Liver (tissue), 9 donors: ENCODE measurements around the gene TRIM16. TPM values are rescaled to one million over a fixed set of nuclear protein-coding genes. Genes with fewer than 3 reads are reported as not detected.
"Not testable (repeated sequence)": the region's sequence is repeated elsewhere in the genome, so short reads cannot be mapped to it uniquely, and the experiment has no call there.

Experiments used
- DNase-seq: peaks from one replicate; pipeline ENCODE4 v3.0.0-alpha.2; 2017; ENCODE audit warnings: low spot score
- H3K27ac ChIP-seq, 2 donors: one replicate each; pipeline ENCODE4 v1.7.0; 2013; ENCODE audit warnings: inconsistent platforms in 2 of 2, low read length in 2 of 2, control low read depth in 1 of 2, low read depth in 1 of 2, mild to moderate bottlenecking in 1 of 2
- H3K27me3 ChIP-seq, 4 donors: one replicate each; pipeline versions ENCODE4 v1.6.1 to v1.7.0; 2013; ENCODE audit warnings: low read length in 3 of 4, inconsistent platforms in 1 of 4, mild to moderate bottlenecking in 1 of 4, moderate library complexity in 1 of 4; ENCODE audit not compliant: control insufficient read depth in 4 of 4, insufficient read depth in 4 of 4
- H3K36me3 ChIP-seq, 4 donors: one replicate each; pipeline versions ENCODE4 v1.6.1 to v1.7.0; 2013; ENCODE audit warnings: low read length in 3 of 4, mild to moderate bottlenecking in 3 of 4, low read depth in 1 of 4, moderate library complexity in 1 of 4; ENCODE audit not compliant: control insufficient read depth in 4 of 4, insufficient read depth in 3 of 4
- H3K4me1 ChIP-seq, 4 donors: one replicate each; pipeline versions ENCODE4 v1.6.1 to v1.7.0; 2013; ENCODE audit warnings: low read length in 3 of 4, mild to moderate bottlenecking in 3 of 4, moderate library complexity in 1 of 4; ENCODE audit not compliant: control insufficient read depth in 4 of 4, insufficient read depth in 4 of 4
- H3K4me3 ChIP-seq, 3 donors: one replicate each; pipeline versions ENCODE4 v1.6.1 to v1.7.0; 2013; ENCODE audit warnings: low read length in 3 of 3, control low read depth in 1 of 3, low read depth in 1 of 3, mild to moderate bottlenecking in 1 of 3
- H3K9ac ChIP-seq, 2 donors: one replicate each; pipeline ENCODE4 v1.7.0; 2013; ENCODE audit warnings: low read length in 2 of 2, mild to moderate bottlenecking in 2 of 2, moderate library complexity in 2 of 2, control low read depth in 1 of 2, low read depth in 1 of 2
- H3K9me3 ChIP-seq, 4 donors: one replicate each; pipeline versions ENCODE4 v1.6.1 to v1.7.0; 2013; ENCODE audit warnings: low read length in 3 of 4; ENCODE audit not compliant: control insufficient read depth in 4 of 4
- ATF3 ChIP-seq: IDR thresholded peaks from 2 replicates; pipeline ENCODE4 v1.6.1; 2016; ENCODE audit warnings: antibody characterized with exemption
- CTCF ChIP-seq: fragments of 150-350 bp; IDR thresholded peaks from 2 replicates; pipeline ENCODE4 v1.5.1; 2017; ENCODE audit warnings: improper control_type of control experiment, low read depth, low read length; ENCODE audit not compliant: missing input control
- FOXA1 ChIP-seq: IDR thresholded peaks from 2 replicates; pipeline ENCODE4 v1.6.1; 2016; ENCODE audit warnings: antibody characterized with exemption
- GABPA ChIP-seq, 2 donors: IDR thresholded peaks in 1 of 2; conservative IDR thresholded peaks in 1 of 2; 2 replicates each; pipeline ENCODE4 v1.6.1; 2016; ENCODE audit warnings: antibody characterized with exemption in 2 of 2, mild to moderate bottlenecking in 1 of 2, moderate library complexity in 1 of 2
- HNF4A ChIP-seq, 2 donors: conservative IDR thresholded peaks; 2 replicates each; pipeline ENCODE4 v1.6.1; 2016; ENCODE audit warnings: antibody characterized with exemption in 2 of 2, mild to moderate bottlenecking in 2 of 2
- HNF4G ChIP-seq: IDR thresholded peaks from 2 replicates; pipeline ENCODE4 v1.6.1; 2016; ENCODE audit warnings: antibody characterized with exemption
- JUND ChIP-seq, 2 donors: IDR thresholded peaks; 2 replicates each; pipeline ENCODE4 v1.6.1; 2016; ENCODE audit warnings: antibody characterized with exemption in 2 of 2
- NR2F2 ChIP-seq: IDR thresholded peaks from 2 replicates; pipeline ENCODE4 v1.6.1; 2016; ENCODE audit warnings: antibody characterized with exemption
- REST ChIP-seq: IDR thresholded peaks from 2 replicates; pipeline ENCODE4 v1.6.1; 2016; ENCODE audit warnings: antibody characterized with exemption, mild to moderate bottlenecking
- TAF1 ChIP-seq: conservative IDR thresholded peaks from 2 replicates; pipeline ENCODE4 v1.6.1; 2016; ENCODE audit warnings: antibody characterized with exemption, mild to moderate bottlenecking
- WGBS: extraction: QIAGEN DNeasy Blood & Tissue Kit; methylation state at CpG from one replicate; pipeline ENCODE4 v1.1.7; 2013; 5-methylcytosine and 5-hydroxymethylcytosine counted together
- polyA plus RNA-seq, 2 donors: library from polyadenylated mRNA; stranded (reverse) in 1 of 2; unstranded in 1 of 2; fragments of 200-250 nt in 1 of 2; fragments of >200 nt in 1 of 2; fragmentation: Nextera tagmentation in 1 of 2; extraction: Ambion mirVana in 1 of 2; gene quantifications; one replicate each; pipeline versions ENCODE4 v1.2.1 to v1.2.3, GENCODE V29; 2013 to 2015
- total RNA-seq, 2 donors: library from RNA; depleted of rRNA; stranded (reverse); fragments of >200 nt; gene quantifications; one replicate each; pipeline ENCODE4 v1.2.3, GENCODE V29; 2014
- donor health status: healthy.
- donor health status: healthy.
- donor health status: healthy.
- donor health status: healthy.
- donor health status: healthy.

Gene TRIM16
- total and polyA plus RNA-seq, 4 donors, result 1.9 to 6.6 (median 4.7) TPM

GRCh38 chr17:15674640-15675039 lies 9.5 kb downstream of the TRIM16 start:
- not testable (repeated sequence) for DNase-seq, H3K36me3 ChIP-seq, H3K27me3 ChIP-seq, H3K9ac ChIP-seq, H3K4me1 ChIP-seq, H3K9me3 ChIP-seq, H3K27ac ChIP-seq, H3K4me3 ChIP-seq
- WGBS, result 92% methylated on average over 1 of the region's 1 CpG

DNA sequence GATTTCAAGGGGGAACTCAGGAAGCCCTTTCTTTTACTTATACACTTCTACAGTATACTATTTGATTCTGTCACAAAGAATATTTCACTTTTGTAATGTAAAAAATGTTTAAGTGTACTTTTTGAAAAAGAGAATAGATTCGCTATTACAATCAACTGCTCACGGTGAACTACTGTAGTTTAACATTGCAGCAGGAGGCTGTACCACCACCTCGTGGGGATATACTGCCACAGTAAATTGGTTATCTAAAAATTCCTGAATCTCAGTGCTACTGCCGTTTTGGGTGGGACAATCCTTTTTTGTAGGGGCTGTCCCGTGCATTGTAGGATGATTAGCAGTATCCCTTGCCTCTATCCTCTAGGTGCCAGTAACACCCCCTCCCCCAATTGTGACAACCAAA lies 14.6 kb downstream of the TRIM16 start:
- 76% methylated on average over 5 of the region's 5 CpGs for WGBS
- not testable (repeated sequence) for DNase-seq, H3K27me3 ChIP-seq

GRCh38 chr17:15663691-15664090 lies 20.4 kb downstream of the TRIM16 start:
- no peak overlapping the region for H3K9ac ChIP-seq
- H3K4me3 ChIP-seq, result no peak overlapping the region
- DNase-seq, result no peak
- peaks cover 0 to 3% (median 1%) of the 10 kb centered on the region in 4 donors for H3K36me3 ChIP-seq
- WGBS, result 99% methylated on average over 5 of the region's 5 CpGs
- no peaks in the 10 kb centered on the region for H3K27me3 ChIP-seq
- no peak overlapping the region for H3K27ac ChIP-seq
- no peaks in the 10 kb centered on the region for H3K4me1 ChIP-seq
- TF ChIP-seq JUND (IDR thresholded peaks at IDR 0.05), result no peak
- no peak for TF ChIP-seq ATF3
- no peak for TF ChIP-seq TAF1
- TF ChIP-seq REST, result no peak
- no peak for TF ChIP-seq HNF4G
- no peak for TF ChIP-seq NR2F2
- no peak for TF ChIP-seq GABPA (IDR thresholded peaks at IDR 0.05 in 1 of 2, conservative IDR thresholded peaks at IDR 0.05 in 1 of 2)
- no peaks in the 10 kb centered on the region for H3K9me3 ChIP-seq

More for the DNA sequence above, 14.6 kb downstream of the TRIM16 start:
- H3K27ac ChIP-seq, H3K9ac ChIP-seq, H3K9me3 ChIP-seq, H3K4me1 ChIP-seq, H3K4me3 ChIP-seq, H3K36me3 ChIP-seq: not testable (repeated sequence)

- H3K4me3 ChIP-seq, result no peak overlapping the region
- TF ChIP-seq JUND (IDR thresholded peaks at IDR 0.05) (no peak), HNF4A (conservative IDR thresholded peaks at IDR 0.05) (no peak), NR2F2 (no peak), ATF3 (no peak), CTCF (no peak), FOXA1 (no peak)
- H3K36me3 ChIP-seq, result peaks cover 0 to 3% (median 1%) of the 10 kb centered on the region in 4 donors
- no peak overlapping the region for H3K9ac ChIP-seq
- H3K4me1 ChIP-seq, result no peaks in the 10 kb centered on the region
- no peak overlapping the region for H3K27ac ChIP-seq
- WGBS, result 98% methylated on average over 6 of the region's 6 CpGs
- H3K27me3 ChIP-seq, result no peaks in the 10 kb centered on the region
- H3K9me3 ChIP-seq, result no peaks in the 10 kb centered on the region
- no peak for DNase-seq
These were observed 20.9 kb downstream of the TRIM16 start for GRCh38 chr17:15663176-15663575.
